ENCODE measurements around the gene UST.

DNA sequence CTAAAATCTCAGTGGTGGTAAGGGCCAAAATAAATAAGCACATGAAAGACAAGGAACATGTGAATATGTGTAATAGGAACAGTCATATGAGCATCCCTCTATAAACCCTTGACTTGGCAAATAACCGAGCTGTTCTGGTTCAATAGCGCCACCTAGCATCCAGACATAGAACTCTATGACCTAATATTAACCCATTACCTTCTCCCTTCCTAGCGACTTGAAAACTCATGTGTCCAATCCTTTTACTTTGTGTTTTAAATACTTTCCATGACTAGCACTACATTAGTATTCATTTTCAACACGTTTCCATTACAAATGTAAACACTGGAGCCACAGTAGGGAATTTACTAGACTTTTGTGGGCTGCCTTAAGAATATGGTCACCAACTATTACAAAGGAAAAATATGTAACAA, 279.7 kb downstream of the UST start:
- TF ChIP-seq YY1 (IDR thresholded peaks at IDR 0.05; ENCODE audit: insufficient read depth, insufficient read length) (no peak), SUZ12 (IDR thresholded peaks at IDR 0.05; ENCODE audit: extremely low read depth, insufficient read depth, insufficient read length) (no peak)

All from NT2/D1 (cell line).